Neural cell (in vitro differentiated cells): ENCODE data around the gene CAMK2B. TPM values are rescaled to one million over a fixed set of nuclear protein-coding genes. Genes with fewer than 3 reads are reported as not detected.

Source experiments
- H2AFZ ChIP-seq: fragments of 200-600, 300-800 bp; sonication (generic), shearing (Covaris generic); 2 replicates; pipeline ENCODE4 v1.6.0; 2014; ENCODE audit warnings: low read depth, mild to moderate bottlenecking, antibody characterized with exemption, low read length, moderate library complexity
- H3F3A ChIP-seq: fragments of 200-600 bp; shearing (Covaris generic); 2 replicates; pipeline ENCODE4 v1.6.1; 2016; ENCODE audit warnings: mild to moderate bottlenecking, moderate library complexity, mixed read lengths, antibody characterized with exemption, low read length; ENCODE audit not compliant: insufficient read depth, poor library complexity, severe bottlenecking
- H3K27ac ChIP-seq: fragments of 200-600, 300-800 bp; sonication (generic), shearing (Covaris generic); 2 replicates; pipeline ENCODE4 v1.5.1; 2014; ENCODE audit warnings: mild to moderate bottlenecking, low read length, moderate library complexity
- H3K27me3 ChIP-seq: fragments of 300-800, 200-600 bp; sonication (generic), shearing (Covaris generic); 2 replicates; pipeline ENCODE4 v1.6.0; 2014; ENCODE audit warnings: mild to moderate bottlenecking, low read depth, low read length, moderate library complexity; ENCODE audit not compliant: insufficient read depth
- H3K36me3 ChIP-seq: fragments of 300-800, 200-600 bp; sonication (generic), shearing (Covaris generic); 2 replicates; pipeline ENCODE4 v1.5.1; 2014; ENCODE audit warnings: mild to moderate bottlenecking, antibody characterized with exemption, low read length, moderate library complexity; ENCODE audit not compliant: insufficient read depth
- H3K4me2 ChIP-seq: fragments of 300-800, 200-600 bp; sonication (generic), shearing (Covaris generic); 2 replicates; pipeline ENCODE4 v1.6.0; 2014; ENCODE audit warnings: mild to moderate bottlenecking, low read length
- H3K4me3 ChIP-seq: fragments of 300-800, 200-600 bp; sonication (generic), shearing (Covaris generic); 2 replicates; pipeline ENCODE4 v1.5.1; 2014; ENCODE audit warnings: mild to moderate bottlenecking, low read length, moderate library complexity
- H3K79me2 ChIP-seq: fragments of 200-600 bp; shearing (Covaris generic); replicated peaks from 2 replicates; pipeline ENCODE4 v1.6.0; 2014; ENCODE audit warnings: mild to moderate bottlenecking, low read length, moderate library complexity; ENCODE audit not compliant: insufficient read depth
- H3K9ac ChIP-seq: fragments of 300-800, 200-600 bp; sonication (generic), shearing (Covaris generic); 2 replicates; pipeline ENCODE4 v1.6.1; 2016; ENCODE audit warnings: mild to moderate bottlenecking, low read length, mixed read lengths
- H3K9me2 ChIP-seq: fragments of 200-600 bp; shearing (Covaris generic); 2 replicates; pipeline ENCODE4 v1.6.1; 2016; ENCODE audit warnings: mild to moderate bottlenecking, low read length, mixed read lengths; ENCODE audit not compliant: insufficient read depth
- H3K9me3 ChIP-seq: fragments of 200-600, 300-800 bp; sonication (generic), shearing (Covaris generic); 2 replicates; pipeline ENCODE4 v1.6.1; 2016; ENCODE audit warnings: mild to moderate bottlenecking, mixed run types, low read length, moderate library complexity, mixed read lengths
- H4K20me1 ChIP-seq: fragments of 200-600 bp; shearing (Covaris generic); 2 replicates; pipeline ENCODE4 v1.6.1; 2016; ENCODE audit warnings: mild to moderate bottlenecking, mixed run types; ENCODE audit not compliant: insufficient read depth
- CTCF ChIP-seq: fragments of 450-650 bp; IDR thresholded peaks from 2 replicates; pipeline ENCODE4 v1.5.1; 2014; ENCODE audit warnings: antibody characterized with exemption, mild to moderate bottlenecking, moderate library complexity; ENCODE audit not compliant: poor library complexity, severe bottlenecking
- EP300 ChIP-seq: fragments of 450-650 bp; conservative IDR thresholded peaks from 2 replicates; pipeline ENCODE4 v1.6.1; 2014; ENCODE audit warnings: antibody characterized with exemption, mild to moderate bottlenecking, moderate library complexity; ENCODE audit not compliant: poor library complexity, severe bottlenecking
- EZH2 ChIP-seq: fragments of 200-600, 300-800 bp; shearing (Covaris generic), sonication (generic); IDR thresholded peaks from 2 replicates; pipeline ENCODE4 v1.6.1; 2014; ENCODE audit warnings: antibody characterized with exemption, low read length, borderline replicate concordance, mild to moderate bottlenecking; ENCODE audit not compliant: insufficient read depth, poor library complexity, severe bottlenecking
- MXI1 ChIP-seq: fragments of 450-650 bp; conservative IDR thresholded peaks from 2 replicates; pipeline ENCODE4 v1.6.1; 2014; ENCODE audit warnings: antibody characterized with exemption, mild to moderate bottlenecking; ENCODE audit not compliant: poor library complexity, severe bottlenecking
- POLR2AphosphoS5 ChIP-seq: IDR thresholded peaks from 2 replicates; pipeline ENCODE4 v1.6.1; 2012
- RAD21 ChIP-seq: fragments of 450-650 bp; conservative IDR thresholded peaks from 2 replicates; pipeline ENCODE4 v1.6.1; 2014; ENCODE audit warnings: antibody characterized with exemption, mild to moderate bottlenecking, moderate library complexity
- REST ChIP-seq: IDR thresholded peaks from 2 replicates; pipeline ENCODE4 v1.6.1; 2012; ENCODE audit warnings: borderline replicate concordance
- SMC3 ChIP-seq: fragments of 450-650 bp; conservative IDR thresholded peaks from 2 replicates; pipeline ENCODE4 v1.6.1; 2014; ENCODE audit warnings: antibody characterized with exemption, mild to moderate bottlenecking, moderate library complexity; ENCODE audit not compliant: poor library complexity
- TAF1 ChIP-seq: IDR thresholded peaks from 2 replicates; pipeline ENCODE4 v1.6.1; 2012; ENCODE audit warnings: low read depth
- polyA plus RNA-seq: library from polyadenylated mRNA; depleted of rRNA; stranded (reverse); fragments of >200 nt; gene quantifications from 2 replicates; pipeline ENCODE4 v1.2.3, GENCODE V29; 2014

CAMK2B gene
- polyA plus RNA-seq, 1 donor from 2014 or later, result 67.3 TPM

GRCh38 chr7:44242091-44242490 is 83.3 kb downstream of the CAMK2B start:
- Histone ChIP-seq H3K4me2 (no peak overlapping the region), H3K27ac (no peak overlapping the region), H3K9ac (no peak overlapping the region), H3K9me2 (no peaks in the 10 kb centered on the region), H4K20me1 (no peaks in the 10 kb centered on the region), H3K9me3 (no peaks in the 10 kb centered on the region), H3F3A (no peaks in the 10 kb centered on the region), H3K36me3 (no peaks in the 10 kb centered on the region), H3K27me3 (no peaks in the 10 kb centered on the region), H3K4me3 (no peak overlapping the region), H2AFZ (no peak overlapping the region), H3K79me2 (no peaks in the 10 kb centered on the region)
- TF ChIP-seq SMC3 (no peak), REST (no peak), POLR2AphosphoS5 (no peak), CTCF (no peak), TAF1 (no peak), EP300 (no peak), RAD21 (no peak), MXI1 (no peak), EZH2 (no peak)

GRCh38 chr7:44240983-44241510 is 84.3 kb downstream of the CAMK2B start:
- Histone ChIP-seq H3K4me2 (no peak overlapping the region), H3K9me3 (no peaks in the 10 kb centered on the region), H3K9ac (no peak overlapping the region), H3K79me2 (no peaks in the 10 kb centered on the region), H3K27ac (no peak overlapping the region), H3K27me3 (no peaks in the 10 kb centered on the region), H3K4me3 (no peak overlapping the region), H3K9me2 (no peaks in the 10 kb centered on the region), H3F3A (no peaks in the 10 kb centered on the region), H4K20me1 (no peaks in the 10 kb centered on the region), H3K36me3 (no peaks in the 10 kb centered on the region), H2AFZ (no peak overlapping the region)
- TF ChIP-seq SMC3 (peak; percentile 54), CTCF (peak; percentile 50), REST (no peak), RAD21 (peak; percentile 51)
